Ecto neural progenitor cell (in vitro differentiated cells): ENCODE data around the gene CAPRIN2.

Experiments used
- DNase-seq: peaks from one replicate; pipeline ENCODE4 v3.0.0-alpha.2; 2018; ENCODE audit warnings: low spot score

CAPRIN2 gene

GRCh38 chr12:30701056-30701455, 53.7 kb downstream of the CAPRIN2 start:
- DNase-seq, result no peak

GRCh38 chr12:30700216-30700900, 54.4 kb downstream of the CAPRIN2 start:
- DNase-seq, result no peak

DNA sequence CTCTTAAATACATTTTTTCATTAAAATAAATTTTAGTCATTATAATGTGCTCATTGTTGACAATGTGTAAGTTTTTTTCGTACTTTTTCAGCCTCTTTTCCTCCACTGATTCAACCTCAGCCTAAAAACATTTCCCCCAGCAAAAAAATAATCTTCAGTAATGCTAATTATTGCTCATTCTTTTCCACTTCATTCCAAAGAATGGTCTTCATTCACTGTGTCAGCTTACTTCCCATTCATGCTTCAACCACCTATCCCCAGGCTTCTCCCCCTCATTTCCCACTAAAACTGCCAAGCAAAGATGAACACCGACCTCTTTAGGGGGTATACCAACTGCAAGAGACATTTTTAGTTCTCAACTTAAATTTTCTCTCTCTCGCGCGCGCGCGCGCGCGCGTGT, 56.4 kb downstream of the CAPRIN2 start:
- no peak for DNase-seq

DNA sequence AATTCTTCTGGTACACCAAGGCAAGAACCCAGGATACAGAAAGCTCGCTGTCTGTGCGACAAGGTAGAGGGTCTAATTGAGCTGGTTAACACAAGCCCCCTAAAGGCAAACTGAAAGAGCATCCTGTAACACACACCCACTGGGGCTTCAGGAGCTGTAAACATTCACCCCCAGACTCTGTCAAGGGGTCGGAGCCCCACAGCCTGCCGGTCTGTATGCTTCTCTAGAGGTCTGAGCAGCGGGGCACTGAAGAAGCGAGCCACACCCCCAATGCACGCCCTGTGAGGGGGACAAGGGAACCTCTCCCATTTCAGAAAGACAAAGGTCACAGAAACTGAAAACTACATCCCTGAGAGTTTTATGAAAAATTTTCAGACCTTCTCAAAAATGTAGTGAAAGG, 57.8 kb downstream of the CAPRIN2 start:
- peak; percentile 47 for DNase-seq

DNA sequence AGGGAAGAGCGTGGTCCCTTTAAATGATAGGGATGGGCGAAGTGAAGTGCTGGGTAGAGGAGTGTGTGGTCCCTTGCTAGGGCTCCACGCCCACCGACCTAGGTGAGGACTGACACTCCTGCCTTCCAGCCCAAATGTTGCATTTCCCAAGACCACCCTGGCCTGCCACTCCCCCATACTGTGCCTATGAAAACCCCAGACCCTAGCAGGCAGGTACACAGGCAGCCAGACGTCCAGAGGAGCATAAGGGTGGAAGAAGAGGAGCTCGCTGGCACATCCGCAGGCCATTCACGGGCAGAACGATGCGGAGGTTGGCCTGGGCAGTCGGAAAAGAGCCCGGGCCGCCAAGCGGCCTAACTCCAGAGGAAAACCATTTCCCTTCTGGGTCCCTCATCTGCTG, 58.3 kb downstream of the CAPRIN2 start:
- peak; percentile 55 for DNase-seq

GRCh38 chr12:30696103-30696408, 58.7 kb downstream of the CAPRIN2 start:
- no peak for DNase-seq

DNA sequence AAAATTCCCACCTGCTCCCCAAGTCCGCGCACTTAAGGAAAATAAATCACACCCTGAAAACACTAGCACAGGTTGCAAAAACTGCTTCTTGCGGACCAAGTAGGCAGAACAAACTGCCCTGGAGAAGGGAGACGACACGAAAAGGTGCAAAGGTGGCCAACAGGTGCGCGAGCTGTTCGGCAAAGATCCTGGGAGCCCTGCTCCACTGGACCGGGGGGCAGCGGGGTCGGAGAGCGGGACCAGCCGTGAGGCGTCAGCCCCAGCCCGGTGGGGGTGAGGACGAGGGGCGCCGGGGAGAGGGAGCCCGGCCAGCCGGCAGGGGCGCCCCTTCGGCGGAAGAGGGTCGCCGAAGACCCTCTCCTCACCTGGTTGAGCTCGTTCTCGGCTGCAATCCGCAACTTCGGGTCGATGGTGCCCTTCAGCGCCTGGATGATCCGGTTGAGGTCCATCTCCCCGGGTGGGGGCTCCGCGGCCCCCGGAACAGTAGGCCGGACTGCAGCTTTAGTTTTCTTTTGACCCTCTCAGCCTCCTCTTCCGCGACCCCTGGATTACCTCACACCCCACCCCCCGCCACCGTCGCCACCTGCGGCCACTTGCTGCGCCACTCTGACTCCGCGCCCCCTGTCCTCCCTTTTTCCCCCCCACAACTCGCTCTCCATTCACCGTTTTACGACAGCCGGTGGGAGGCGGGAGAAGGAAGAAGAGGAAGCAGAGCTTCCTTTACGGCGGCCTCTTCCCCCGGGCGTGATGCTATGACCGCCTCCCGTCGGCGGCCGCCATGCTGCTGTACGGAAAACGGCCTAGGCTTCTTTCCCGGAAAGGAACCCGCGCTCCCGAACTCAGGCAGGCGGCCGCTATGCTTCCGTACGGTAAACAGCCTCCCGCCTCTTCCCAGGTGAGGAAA, 59.3 kb downstream of the CAPRIN2 start, which contains the start of gene IPO8:
IPO8 (minus strand) TSS at position 671 of the 904 bp plus-strand sequence; CDS start at position 449, 222 bp downstream.
- DNase-seq, result peak; percentile 95

DNA sequence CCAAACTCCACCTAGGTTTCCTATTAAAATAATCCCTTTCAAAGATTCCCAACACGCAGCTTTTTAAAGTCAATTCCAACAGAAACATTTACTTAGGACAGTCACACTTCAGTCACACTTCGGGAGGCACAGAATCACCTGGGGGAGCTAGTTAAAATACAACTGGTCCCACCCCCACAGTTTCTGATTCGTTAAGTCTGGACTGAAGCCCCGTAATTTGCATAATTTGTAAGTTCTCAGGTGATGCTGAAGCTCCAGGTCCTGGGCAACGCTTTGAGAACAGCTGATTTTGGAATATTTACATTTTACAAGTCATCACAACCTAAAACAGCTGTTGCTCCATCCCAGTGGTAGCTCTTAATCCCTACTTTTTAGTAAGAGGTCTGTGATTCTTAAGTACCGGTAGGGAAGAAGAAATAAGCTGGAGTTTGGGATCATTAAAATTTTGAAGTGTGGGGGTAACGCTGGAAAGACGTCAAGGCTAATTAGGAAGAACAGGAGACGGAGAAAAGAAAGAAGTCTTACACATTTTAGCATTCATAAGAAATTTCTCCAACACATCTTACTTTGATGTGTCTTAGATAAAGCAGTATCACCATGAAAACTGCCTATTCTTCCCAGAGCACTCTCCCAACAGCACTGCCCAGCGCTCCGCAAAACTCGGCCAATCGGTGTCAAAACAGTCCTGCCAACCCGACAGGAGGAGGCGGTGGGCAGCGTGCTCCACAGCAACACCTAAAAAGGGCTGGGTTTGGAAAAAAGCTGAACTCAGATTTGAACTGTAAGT, 60.1 kb downstream of the CAPRIN2 start:
- peak; percentile 73 for DNase-seq

GRCh38 chr12:30692470-30692869, 62.3 kb downstream of the CAPRIN2 start:
- DNase-seq, result no peak

DNA sequence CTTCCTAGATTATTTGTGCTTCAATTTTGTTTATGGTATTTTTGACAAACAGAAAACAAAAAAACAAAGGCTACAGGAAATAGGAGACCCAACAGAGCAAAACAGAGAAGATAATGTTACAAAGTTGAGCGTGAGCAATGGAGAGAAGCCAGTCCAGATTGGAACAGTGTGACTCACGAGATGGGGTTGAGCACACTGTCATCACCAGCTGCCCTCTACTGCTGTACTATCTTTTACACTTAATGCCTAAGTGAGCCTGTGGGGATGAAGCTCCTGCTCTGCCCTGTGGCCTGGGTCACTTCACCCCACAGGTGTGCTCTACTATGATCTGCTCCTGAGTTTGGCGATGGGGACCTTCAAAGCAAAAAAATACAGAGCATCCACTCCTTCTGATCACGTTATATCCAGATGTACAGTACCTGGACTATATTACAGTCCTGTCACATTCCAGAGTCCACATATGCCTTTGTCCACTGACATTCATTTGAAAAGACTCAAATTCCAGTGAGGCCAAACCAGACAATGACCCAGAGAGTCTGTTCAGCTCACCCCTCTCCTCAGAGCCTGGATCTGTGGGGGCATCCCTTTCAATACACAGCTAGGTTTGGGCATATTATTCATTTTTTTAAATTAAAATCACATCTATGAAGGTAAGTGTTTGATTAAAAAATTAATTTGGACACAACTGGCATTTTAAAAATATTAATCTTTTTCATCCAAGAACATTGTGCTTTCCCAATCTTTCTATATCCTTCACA, 63.5 kb downstream of the CAPRIN2 start:
- no peak for DNase-seq

- no peak for DNase-seq
These were observed 67.3 kb downstream of the CAPRIN2 start for GRCh38 chr12:30687265-30687986.

DNA sequence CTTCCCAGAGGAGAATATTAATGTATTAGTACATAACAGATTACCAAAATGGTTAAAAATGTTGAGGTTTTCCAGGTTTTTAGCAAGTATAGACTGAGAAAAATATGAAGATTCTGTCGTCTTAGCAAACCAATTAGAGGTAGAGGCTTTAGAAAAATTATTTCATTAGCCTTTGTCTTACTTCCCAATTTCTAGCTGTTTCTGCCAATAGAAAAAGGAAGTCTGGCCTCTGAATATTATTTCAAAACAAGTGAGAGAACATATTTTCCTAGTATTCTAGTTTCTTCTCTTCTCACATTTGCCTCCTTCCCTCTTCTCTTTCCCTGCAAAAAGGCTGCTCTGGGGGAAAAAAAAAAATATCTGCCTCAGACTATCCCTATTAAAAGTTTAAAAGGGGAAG, 75.5 kb downstream of the CAPRIN2 start:
- DNase-seq, result no peak

GRCh38 chr12:30678221-30678620, 76.5 kb downstream of the CAPRIN2 start:
- DNase-seq, result no peak

- DNase-seq, result no peak
These were observed 93.5 kb downstream of the CAPRIN2 start for GRCh38 chr12:30661210-30661609.
